PC-3 (cell line): Measurements from ENCODE around the gene KBTBD4.

Experiments
- CTCF ChIP-seq: fragments of 300-600 bp; sonication (generic); conservative IDR thresholded peaks from 2 replicates; pipeline ENCODE4 v1.5.1; 2017; ENCODE audit warnings: antibody characterized with exemption, low read depth, mild to moderate bottlenecking, low read length
- EZH2 ChIP-seq: fragments of 300-600 bp; sonication (generic); IDR thresholded peaks from one replicate; pipeline ENCODE4 v1.6.1; 2017; ENCODE audit warnings: antibody characterized with exemption, mild to moderate bottlenecking, low read length; ENCODE audit not compliant: unreplicated experiment

DNA sequence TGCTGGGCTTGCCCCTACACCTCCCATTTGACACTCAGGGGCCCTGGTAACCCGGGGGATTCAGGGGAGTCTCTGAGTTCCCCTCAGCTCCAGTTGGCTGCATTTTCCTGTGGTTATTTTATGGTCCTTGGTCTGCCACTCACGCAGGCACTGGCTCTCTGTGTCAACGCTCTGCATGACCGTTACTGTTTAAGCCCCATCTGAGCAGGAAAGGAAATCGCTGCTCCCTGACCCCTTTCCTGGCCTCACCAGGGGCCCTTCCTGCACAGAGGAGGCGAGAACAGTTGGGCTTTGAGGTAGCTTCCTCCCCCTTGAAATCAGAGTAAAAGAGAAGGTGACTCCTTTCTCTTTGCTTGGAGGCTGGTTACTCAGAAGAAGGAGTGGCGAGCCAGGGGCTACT lies 13.0 kb upstream of the KBTBD4 start:
- TF ChIP-seq CTCF, result no peak
- TF ChIP-seq EZH2, result no peak
